Measurements from ENCODE around the gene PLEKHN1.

- TF ChIP-seq EZH2 (IDR thresholded peaks at IDR 0.05; ENCODE audit: borderline replicate concordance, low read depth, low read length, poor library complexity, severe bottlenecking) (no peak), CTCF (conservative IDR thresholded peaks at IDR 0.05; ENCODE audit: low read depth, low read length) (no peak)
These were observed 11.4 kb upstream of the PLEKHN1 start for GRCh38 chr1:954927-955326.

Data from A673 (cell line).